Stimulated activated CD8-positive, alpha-beta memory T cell treated with anti-CD3 and anti-CD28 coated beads, Interleukin-15, amount 100 ng/mL, for 48 hours (primary cell): ENCODE data around the gene NFX1.

Source experiments
- DNase-seq, 2 donors: peaks; one replicate each; pipeline ENCODE4 v3.0.0-alpha.2; 2020; ENCODE audit warnings: low read depth in 2 of 2

The NFX1 gene

GRCh38 chr9:33290247-33291030 lies at the start of gene NFX1:
TSS of gene NFX1 (plus strand) at chr9:33290516. CDS start at chr9:33290573, 57 bp downstream.
- DNase-seq = peak; percentile 98 to 99

GRCh38 chr9:33241298-33241697 lies 49.0 kb upstream of the NFX1 start:
- no peak for DNase-seq

GRCh38 chr9:33242609-33243134 lies 47.6 kb upstream of the NFX1 start:
- no peak for DNase-seq

GRCh38 chr9:33244137-33244784 lies 46.1 kb upstream of the NFX1 start:
- no peak for DNase-seq

GRCh38 chr9:33245341-33245740 lies 45.0 kb upstream of the NFX1 start:
- no peak for DNase-seq

GRCh38 chr9:33246269-33246860 lies 44.0 kb upstream of the NFX1 start:
- no peak for DNase-seq

- DNase-seq = no peak
Observed at GRCh38 chr9:33248606-33249005, 41.7 kb upstream of the NFX1 start.

GRCh38 chr9:33249087-33249658 lies 41.1 kb upstream of the NFX1 start:
- no peak for DNase-seq

GRCh38 chr9:33249983-33250382 lies 40.3 kb upstream of the NFX1 start:
- no peak for DNase-seq

GRCh38 chr9:33250458-33250995 lies 39.8 kb upstream of the NFX1 start:
- no peak for DNase-seq

- no peak for DNase-seq
Observed at GRCh38 chr9:33254211-33254610, 36.1 kb upstream of the NFX1 start.

GRCh38 chr9:33255014-33255413 lies 35.3 kb upstream of the NFX1 start:
- DNase-seq = no peak

- DNase-seq = no peak
Observed at GRCh38 chr9:33255471-33255870, 34.8 kb upstream of the NFX1 start.

- DNase-seq = no peak
Observed at GRCh38 chr9:33256236-33256635, 34.1 kb upstream of the NFX1 start.

- DNase-seq = no peak
Observed at GRCh38 chr9:33257276-33257675, 33.0 kb upstream of the NFX1 start.

- no peak for DNase-seq
Observed at GRCh38 chr9:33260372-33260771, 29.9 kb upstream of the NFX1 start.

GRCh38 chr9:33263131-33264002 lies 26.9 kb upstream of the NFX1 start:
- DNase-seq = no peak

- DNase-seq = peak; percentile 21 to 24
Observed at GRCh38 chr9:33264003-33264472, 26.3 kb upstream of the NFX1 start.

GRCh38 chr9:33264473-33265177 lies 25.7 kb upstream of the NFX1 start, which contains the start of the genes BAG1 and CHMP5:
TSS of gene BAG1 (minus strand) at chr9:33264708.
TSS of gene CHMP5 (plus strand) at chr9:33265049. CDS start at chr9:33265079, 30 bp downstream.
- peak; percentile 98 to 99 for DNase-seq

GRCh38 chr9:33265211-33265865 lies 25.0 kb upstream of the NFX1 start:
- no peak for DNase-seq
